ENCODE measurements around the gene ZNF547. TPM values are rescaled to one million over a fixed set of nuclear protein-coding genes. Genes with fewer than 3 reads are reported as not detected.

The ZNF547 gene
- total RNA-seq, 2 donors from 2014 or later: 1.5 to 3.5 TPM

- H3K9me3 Mint-ChIP-seq: peaks cover 2% of the 10 kb centered on the region
- no peak for TF ChIP-seq CTCF (conservative IDR thresholded peaks at IDR 0.05)
- H3K27ac ChIP-seq (ENCODE audit: low read depth, low read length): no peak overlapping the region
These were observed 932 bp upstream of the ZNF547 start for GRCh38 chr19:57362419-57362818.

GRCh38 chr19:57363688-57364181 lies 384 bp downstream of the ZNF547 start:
- H3K27me3 Mint-ChIP-seq (ENCODE audit: insufficient read depth): no peaks in the 10 kb centered on the region
- H3K4me3 ChIP-seq (ENCODE audit: low read length): peak overlapping the region; percentile 89
- peak overlapping the region; percentile 67 for H3K27ac ChIP-seq (ENCODE audit: low read depth, low read length)
- H3K9ac ChIP-seq (ENCODE audit: extremely low read depth, low read length, poor library complexity, severe bottlenecking): peak overlapping the region; percentile 63
- H3K27ac Mint-ChIP-seq: peak overlapping the region; percentile 96
- DNase-seq: no peak
- H3K4me1 Mint-ChIP-seq: peaks cover 8% of the 10 kb centered on the region
- H3K9me3 ChIP-seq (ENCODE audit: control insufficient read depth, low read length): no peaks in the 10 kb centered on the region
- H3K27me3 ChIP-seq (ENCODE audit: control insufficient read depth, insufficient read depth, low read length, poor library complexity, severe bottlenecking): no peaks in the 10 kb centered on the region
- H3K4me3 Mint-ChIP-seq: peak overlapping the region; percentile 81
- no peaks in the 10 kb centered on the region for H3K9me3 Mint-ChIP-seq
- H3K4me1 ChIP-seq (ENCODE audit: control insufficient read depth, insufficient read depth, low read length): no peaks in the 10 kb centered on the region
- peaks cover 18% of the 10 kb centered on the region for H3K36me3 Mint-ChIP-seq (ENCODE audit: low read depth)
- H3K36me3 ChIP-seq (ENCODE audit: control insufficient read depth, insufficient read depth, low read length): peaks cover 9% of the 10 kb centered on the region
- 2 to 8% methylated on average over 4 to 17 of the region's 18 CpGs for WGBS, 2 experiments (ENCODE audit: insufficient coverage in 1 of 2, insufficient read length in 1 of 2)
- no peak for TF ChIP-seq CTCF (conservative IDR thresholded peaks at IDR 0.05)

More at GRCh38 chr19:57362419-57362818, 932 bp upstream of the ZNF547 start:
- WGBS, 2 experiments (ENCODE audit: insufficient coverage in 1 of 2, insufficient read length in 1 of 2): 90 to 100% methylated on average over 1 of the region's 2 CpGs
- Histone ChIP-seq H3K9me3 (ENCODE audit: control insufficient read depth, low read length) (no peaks in the 10 kb centered on the region), H3K36me3 (ENCODE audit: control insufficient read depth, insufficient read depth, low read length) (peaks cover 22% of the 10 kb centered on the region), H3K9ac (ENCODE audit: extremely low read depth, low read length, poor library complexity, severe bottlenecking) (peak overlapping the region; percentile 70), H3K4me3 (ENCODE audit: low read length) (peak overlapping the region; percentile 89), H3K27me3 (ENCODE audit: control insufficient read depth, insufficient read depth, low read length, poor library complexity, severe bottlenecking) (no peaks in the 10 kb centered on the region), H3K4me1 (ENCODE audit: control insufficient read depth, insufficient read depth, low read length) (no peaks in the 10 kb centered on the region)
- no peak for DNase-seq
- peaks cover 8% of the 10 kb centered on the region for H3K4me1 Mint-ChIP-seq
- H3K27me3 Mint-ChIP-seq (ENCODE audit: insufficient read depth): no peaks in the 10 kb centered on the region
- H3K4me3 Mint-ChIP-seq: peak overlapping the region; percentile 81
- H3K36me3 Mint-ChIP-seq (ENCODE audit: low read depth): peaks cover 30% of the 10 kb centered on the region
- H3K27ac Mint-ChIP-seq: peak overlapping the region; percentile 96

DNA sequence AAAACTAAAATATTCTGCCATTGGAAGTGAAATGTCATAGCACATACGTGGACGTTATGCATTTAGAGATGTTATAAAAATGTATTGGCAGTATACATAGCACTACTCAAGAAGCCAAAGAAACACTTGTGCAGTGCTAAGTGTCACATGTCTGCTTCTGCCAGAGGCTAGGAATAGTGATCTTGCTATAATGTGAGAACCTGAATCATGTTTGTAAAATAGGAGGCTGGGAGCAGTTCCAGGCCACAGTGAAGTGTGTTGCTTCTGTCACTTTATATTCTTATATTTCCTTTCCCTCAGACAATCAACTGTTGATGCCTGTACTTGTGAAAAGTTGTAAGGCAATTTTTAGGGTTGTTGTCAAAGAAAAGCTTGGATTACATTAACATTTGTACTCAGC lies 3.4 kb downstream of the ZNF547 start:
- Mint-ChIP-seq H3K27ac (no peak overlapping the region), H3K4me3 (no peak overlapping the region), H3K9me3 (peaks cover 1% of the 10 kb centered on the region), H3K27me3 (ENCODE audit: insufficient read depth) (no peaks in the 10 kb centered on the region), H3K4me1 (peaks cover 8% of the 10 kb centered on the region), H3K36me3 (ENCODE audit: low read depth) (peaks cover 30% of the 10 kb centered on the region)
- Histone ChIP-seq H3K9ac (ENCODE audit: extremely low read depth, low read length, poor library complexity, severe bottlenecking) (no peak overlapping the region), H3K27me3 (ENCODE audit: control insufficient read depth, insufficient read depth, low read length, poor library complexity, severe bottlenecking) (no peaks in the 10 kb centered on the region), H3K9me3 (ENCODE audit: control insufficient read depth, low read length) (no peaks in the 10 kb centered on the region), H3K4me1 (ENCODE audit: control insufficient read depth, insufficient read depth, low read length) (no peaks in the 10 kb centered on the region), H3K27ac (ENCODE audit: low read depth, low read length) (no peak overlapping the region), H3K4me3 (ENCODE audit: low read length) (no peak overlapping the region), H3K36me3 (ENCODE audit: control insufficient read depth, insufficient read depth, low read length) (no peaks in the 10 kb centered on the region)
- 93 to 97% methylated on average over 2 of the region's 2 CpGs for WGBS, 2 experiments (ENCODE audit: insufficient coverage in 1 of 2, insufficient read length in 1 of 2)
- TF ChIP-seq CTCF (conservative IDR thresholded peaks at IDR 0.05): no peak
- no peak for DNase-seq
